Stimulated activated CD4-positive, alpha-beta T cell treated with anti-CD3 and anti-CD28 coated beads, Interleukin-12 subunit alpha, Interleukin-12 subunit beta, amount 100 ng/mL, for 24 hours (primary cell): ENCODE data around the gene GPC3.

Source experiments
- DNase-seq, 2 experiments: peaks; one replicate each; pipeline ENCODE4 v3.0.0-alpha.2; 2020; ENCODE audit warnings: low read depth in 2 of 2

The GPC3 gene

GRCh38 chrX:133568109-133568508, 417.3 kb downstream of the GPC3 start:
- no peak for DNase-seq

DNA sequence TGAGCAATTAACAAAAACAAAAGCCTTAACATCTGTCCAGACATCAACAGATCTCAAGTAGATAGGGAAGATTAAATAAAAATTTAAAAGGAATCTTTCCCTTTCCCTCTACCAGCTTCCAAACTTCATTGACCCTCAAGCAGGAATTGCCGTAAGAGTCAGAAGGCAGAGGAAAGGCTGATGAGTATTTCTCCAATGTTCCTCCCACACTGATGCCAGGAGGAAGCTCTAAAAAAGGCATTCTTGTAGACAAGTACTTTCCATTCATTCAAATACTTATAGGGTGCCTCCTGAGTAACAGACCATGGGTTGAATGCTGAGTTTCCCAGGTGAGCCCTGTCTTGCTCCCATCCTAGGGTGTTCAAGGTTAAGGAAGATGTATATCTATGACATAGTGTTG, 418.5 kb downstream of the GPC3 start:
- no peak for DNase-seq

- DNase-seq = no peak
Measured at GRCh38 chrX:133563705-133564104, 421.7 kb downstream of the GPC3 start.

- DNase-seq = no peak
Measured at GRCh38 chrX:133561251-133561650, 424.1 kb downstream of the GPC3 start.

DNA sequence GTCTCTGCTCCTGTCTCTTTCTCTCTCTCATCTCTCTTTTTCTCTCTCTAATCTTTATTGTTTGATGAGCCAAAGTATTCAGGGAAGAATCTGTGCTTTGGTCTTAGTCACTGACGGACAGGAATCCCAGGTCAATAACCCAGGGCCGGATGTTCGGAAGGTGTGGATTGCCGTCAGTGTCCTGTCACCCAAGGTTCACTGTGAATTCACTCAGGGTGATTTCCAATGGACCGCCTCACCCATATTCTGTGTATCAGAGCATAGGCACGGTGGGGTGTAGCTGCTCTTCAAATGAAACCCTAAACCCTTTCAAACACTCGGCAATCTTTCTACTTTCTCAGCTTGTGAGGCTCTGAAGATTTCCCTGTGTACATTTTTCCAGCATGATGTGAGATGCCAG, 425.5 kb downstream of the GPC3 start:
- DNase-seq = no peak

- DNase-seq = no peak
Measured at GRCh38 chrX:133555782-133556458, 429.5 kb downstream of the GPC3 start.

DNA sequence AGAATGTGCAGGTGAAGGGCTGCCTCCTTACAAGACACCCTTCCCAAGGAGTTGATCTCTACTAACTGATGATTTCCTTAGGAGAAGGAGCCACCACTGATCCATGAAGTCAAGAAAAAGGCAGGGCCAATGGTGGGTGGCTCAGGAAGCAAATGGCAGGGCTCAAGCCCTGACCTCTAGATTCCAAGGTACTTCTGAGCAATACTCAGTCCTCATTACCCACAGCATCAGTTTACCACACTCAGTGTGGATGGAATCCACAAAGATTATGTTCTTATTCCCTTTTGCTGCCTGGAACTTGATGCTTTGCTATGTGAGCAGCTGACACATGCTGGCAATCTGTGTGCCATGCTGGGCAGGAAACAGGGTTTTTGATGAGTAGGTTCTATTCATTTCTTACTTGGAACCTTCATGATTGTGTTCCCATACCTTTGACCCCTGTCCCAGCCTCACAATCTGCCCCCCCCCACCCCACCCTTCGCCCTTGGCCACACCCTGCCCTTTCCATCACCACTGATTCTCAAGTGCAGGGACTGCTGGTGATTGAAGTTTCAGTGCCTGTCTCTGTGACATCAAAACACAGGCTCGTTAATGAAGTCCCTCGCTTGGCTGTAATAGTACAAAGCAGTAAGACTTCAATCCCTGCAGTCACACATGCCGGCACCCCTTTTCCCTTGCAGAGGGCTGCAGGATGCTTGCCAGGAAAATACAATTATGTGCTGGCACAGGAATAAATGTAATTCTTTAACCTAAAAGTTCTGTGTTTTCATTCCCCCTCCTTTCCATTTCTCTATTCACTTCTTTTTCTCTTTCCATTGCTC, 434.5 kb downstream of the GPC3 start:
- DNase-seq = no peak

DNA sequence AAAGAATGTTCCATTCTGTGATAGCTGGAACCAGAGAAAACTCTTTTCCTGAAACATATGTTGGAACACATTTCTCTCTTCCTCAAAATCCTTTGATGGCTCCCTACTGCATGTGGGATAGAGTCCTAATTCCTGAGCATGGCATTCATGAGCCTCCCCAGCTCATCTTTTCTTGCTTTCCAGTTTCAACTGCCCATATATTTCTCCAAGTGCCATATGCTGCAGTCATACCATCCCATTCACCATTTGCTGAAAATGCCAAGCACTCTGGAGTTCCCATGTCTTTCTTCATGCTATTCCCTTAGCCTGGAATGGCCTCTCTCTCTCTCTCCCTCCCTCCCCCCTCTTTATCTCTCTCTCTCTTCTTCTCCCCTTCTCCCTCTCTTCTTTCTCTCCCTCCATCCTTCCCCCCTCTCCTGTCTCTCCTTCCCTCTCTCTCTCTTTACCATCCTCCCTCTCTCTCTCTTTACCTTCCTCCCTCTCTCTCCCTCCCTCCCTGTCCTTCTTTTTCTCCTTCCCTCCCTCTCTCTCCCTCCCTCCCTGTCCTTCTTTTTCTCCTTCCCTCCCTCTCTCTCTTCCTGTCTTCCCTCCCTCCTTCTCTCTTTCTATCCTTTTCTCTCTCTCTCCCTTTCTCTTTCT, 436.0 kb downstream of the GPC3 start:
- DNase-seq = no peak

- DNase-seq = no peak
Measured at GRCh38 chrX:133546441-133546840, 439.0 kb downstream of the GPC3 start.

GRCh38 chrX:133544778-133545177, 440.6 kb downstream of the GPC3 start:
- no peak for DNase-seq

GRCh38 chrX:133544115-133544514, 441.3 kb downstream of the GPC3 start:
- DNase-seq = no peak

DNA sequence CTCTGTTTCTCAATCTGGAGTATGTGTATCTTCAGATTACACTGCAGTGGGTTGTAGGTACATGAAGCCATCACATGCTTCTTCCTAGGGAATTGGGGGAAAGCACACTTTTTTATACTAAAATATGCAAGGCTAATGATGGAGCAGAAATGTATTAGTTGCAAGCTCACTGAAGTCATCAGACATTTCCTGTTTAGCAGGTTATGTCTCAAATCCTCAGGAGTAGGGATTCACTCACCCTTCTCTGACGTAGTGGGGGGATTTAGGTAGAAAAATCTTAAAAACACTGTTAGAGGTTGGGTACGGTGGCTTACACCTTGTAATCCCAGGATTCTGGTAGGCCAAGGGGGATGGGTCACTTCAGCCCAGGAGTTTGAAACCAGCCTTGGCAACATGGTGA, 441.7 kb downstream of the GPC3 start:
- no peak for DNase-seq

- no peak for DNase-seq
Measured at GRCh38 chrX:133542476-133542875, 442.9 kb downstream of the GPC3 start.

DNA sequence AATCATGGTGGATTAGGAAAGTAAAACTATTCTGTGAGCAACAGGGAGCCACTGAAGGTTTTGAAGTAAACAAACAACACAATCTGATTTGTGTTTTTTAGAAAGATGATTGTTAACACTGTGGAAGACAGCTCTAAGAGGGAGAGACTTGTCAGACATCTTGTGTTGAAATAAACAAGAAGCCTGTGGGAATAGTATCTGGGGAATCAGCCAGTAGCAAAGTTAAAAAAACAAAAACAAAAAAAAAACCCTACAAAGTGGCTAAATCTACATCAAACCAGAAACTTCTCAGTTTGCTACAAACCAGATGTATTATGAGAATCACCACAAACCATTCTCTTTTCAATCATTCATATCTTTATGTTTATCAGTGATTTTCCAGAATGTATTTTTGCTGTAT, 444.4 kb downstream of the GPC3 start:
- no peak for DNase-seq

DNA sequence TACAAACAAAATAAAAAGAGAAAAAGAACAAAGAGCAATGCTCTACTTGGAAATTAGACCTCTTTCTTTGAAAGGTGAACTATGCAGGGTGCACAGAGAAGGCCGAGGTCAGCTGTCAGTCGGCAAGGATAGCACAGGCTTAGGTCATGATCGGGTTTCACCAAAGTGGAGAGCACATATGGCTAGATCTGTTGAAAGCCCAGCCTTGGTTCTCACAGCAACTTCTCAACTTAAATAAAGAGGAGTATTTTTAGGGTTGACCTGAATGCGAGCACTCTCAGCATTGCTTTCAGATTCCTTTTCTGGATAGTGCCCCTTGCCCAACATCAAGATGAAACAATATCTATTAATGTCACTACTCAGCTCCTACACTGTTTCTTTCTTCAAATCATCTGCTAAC, 447.2 kb downstream of the GPC3 start:
- no peak for DNase-seq

DNA sequence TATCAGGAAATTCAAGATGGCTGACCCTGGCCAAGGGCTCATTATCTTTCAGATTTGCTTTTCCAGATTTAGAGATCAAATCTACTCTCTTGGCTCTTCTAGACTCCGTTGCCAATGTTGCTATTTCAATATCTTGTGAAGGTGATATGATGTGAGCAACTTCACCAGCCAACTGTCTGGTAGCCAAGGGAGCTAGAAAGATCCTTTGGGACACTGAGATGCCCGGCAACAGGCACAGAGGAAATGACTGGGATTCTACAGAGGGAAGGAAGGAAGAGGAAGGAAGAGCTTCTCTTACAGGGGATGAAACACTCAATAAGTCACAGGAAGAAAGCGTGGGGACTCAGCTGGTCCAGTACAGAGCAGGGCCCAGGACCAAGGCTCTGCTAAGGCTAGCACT, 448.3 kb downstream of the GPC3 start:
- no peak for DNase-seq

DNA sequence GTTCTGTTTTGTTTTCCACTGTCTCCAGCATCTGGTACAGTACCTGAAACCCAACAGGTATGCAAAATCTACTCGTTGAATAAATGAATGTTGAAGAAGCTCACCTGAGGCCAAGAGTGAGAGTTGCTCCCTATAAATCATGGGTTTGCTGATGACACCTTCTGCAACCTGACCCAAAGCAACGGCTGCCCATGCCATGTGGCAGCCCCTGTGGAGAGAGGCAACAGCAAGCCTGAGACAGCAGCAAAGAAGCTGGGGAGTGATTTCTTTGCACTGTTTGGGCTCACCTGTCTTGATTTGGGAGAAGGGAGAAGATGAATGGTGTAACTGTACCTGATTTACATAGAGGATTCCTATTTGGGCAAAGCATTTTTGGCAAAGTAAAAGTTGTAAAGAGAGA, 450.3 kb downstream of the GPC3 start:
- no peak for DNase-seq

DNA sequence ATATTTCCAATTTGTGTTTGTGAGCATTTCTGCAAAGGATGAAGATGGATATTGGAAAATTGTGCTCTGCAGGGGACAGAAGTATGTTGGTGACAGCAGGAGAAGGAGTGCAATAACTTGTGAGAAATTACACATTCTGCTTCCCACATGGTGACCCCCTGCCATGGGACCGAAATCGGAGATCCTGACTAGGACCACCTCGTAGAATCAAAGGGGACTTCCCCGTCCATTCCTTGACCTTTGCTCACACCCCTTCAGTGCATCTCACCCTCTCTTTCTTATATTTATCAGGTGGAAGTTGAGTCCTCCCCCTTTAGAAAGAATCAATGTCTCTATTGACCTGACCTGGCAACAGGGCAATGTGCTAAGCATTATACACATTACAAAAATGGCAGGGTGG, 451.2 kb downstream of the GPC3 start:
- no peak for DNase-seq

DNA sequence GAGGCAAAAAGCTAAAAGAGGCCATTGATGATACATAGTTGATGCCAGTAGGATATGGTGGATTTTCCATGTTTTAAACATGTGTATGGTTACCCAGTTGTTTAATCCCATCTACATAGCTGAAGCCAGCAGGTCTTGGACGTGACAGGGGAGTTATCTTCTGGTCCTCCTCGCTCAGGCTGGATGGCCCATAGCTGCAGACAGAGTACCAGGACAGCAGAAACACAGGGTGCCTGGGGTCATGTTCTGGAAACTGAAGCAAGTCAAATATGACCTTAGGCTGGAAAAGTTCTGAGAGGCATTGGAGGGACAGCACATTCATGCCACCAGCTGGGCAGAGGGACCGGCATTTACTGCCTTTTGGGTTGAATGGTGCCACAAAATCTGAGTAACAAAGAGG, 452.1 kb downstream of the GPC3 start:
- no peak for DNase-seq

- no peak for DNase-seq
Measured at GRCh38 chrX:133530960-133531359, 454.4 kb downstream of the GPC3 start.

DNA sequence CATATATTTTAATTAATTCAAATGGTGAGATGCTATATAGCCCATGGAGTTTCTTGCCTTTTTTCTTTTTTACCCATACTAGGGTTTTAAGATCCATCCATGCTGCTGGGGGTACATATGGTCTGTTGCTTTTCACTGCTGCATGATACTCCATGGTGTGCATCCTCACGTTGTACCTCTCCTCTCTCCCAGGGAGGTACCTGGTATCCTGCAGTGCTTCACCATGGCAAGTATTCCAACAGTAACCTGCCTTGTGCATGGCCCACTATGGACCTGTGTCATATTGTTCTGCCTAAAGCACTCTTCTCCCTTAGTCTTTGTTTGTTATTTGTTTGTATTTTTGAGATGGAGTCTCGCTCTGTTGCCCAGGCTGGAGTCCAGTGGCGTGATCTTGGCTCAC, 455.8 kb downstream of the GPC3 start:
- no peak for DNase-seq

DNA sequence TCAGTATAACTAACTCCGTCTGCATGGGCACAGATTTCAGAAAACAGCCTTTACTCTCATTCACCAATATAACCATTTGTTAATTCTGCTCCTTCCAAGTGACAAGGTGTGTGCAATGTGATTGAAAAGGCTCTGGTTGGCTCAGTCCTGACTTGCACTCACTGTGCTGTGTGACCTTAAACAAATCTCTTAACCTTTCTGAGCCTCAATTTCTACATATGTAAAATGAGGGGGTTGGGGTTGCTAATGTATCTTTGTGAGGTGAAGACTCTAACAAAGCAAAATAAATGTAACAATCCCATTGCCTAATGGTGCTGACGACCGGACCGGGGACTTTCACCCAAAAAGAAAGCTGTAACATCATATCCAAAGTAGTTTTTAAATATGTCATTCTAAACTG, 457.6 kb downstream of the GPC3 start:
- DNase-seq = no peak

DNA sequence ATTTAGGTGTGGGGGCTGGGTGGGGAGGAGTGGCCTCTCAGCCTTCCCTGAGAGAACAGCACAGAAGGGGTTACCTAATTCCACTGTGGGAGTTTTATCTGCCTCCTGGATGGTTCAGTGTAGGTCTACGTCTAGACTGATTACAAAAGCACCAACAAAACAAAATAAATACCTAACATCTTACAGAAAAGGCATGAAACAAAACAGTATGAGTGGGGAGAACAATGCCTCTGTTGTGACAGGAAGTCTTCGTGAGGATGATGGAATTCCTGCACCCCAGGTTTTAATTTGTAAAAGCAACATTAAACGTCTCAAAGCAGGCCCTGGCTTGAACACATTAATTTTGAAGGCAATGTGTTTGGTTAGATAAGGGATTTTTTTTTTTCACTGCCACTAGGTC, 458.0 kb downstream of the GPC3 start:
- no peak for DNase-seq
